Stimulated activated CD8-positive, alpha-beta memory T cell treated with anti-CD3 and anti-CD28 coated beads, Interleukin-12 subunit alpha, Interleukin-12 subunit beta, amount 100 ng/mL, for 24 hours (primary cell): Measurements from ENCODE around the gene P2RY2.

Source experiments
- DNase-seq: peaks from one replicate; pipeline ENCODE4 v3.0.0-alpha.2; 2020; ENCODE audit errors: extremely low read depth

Gene P2RY2

DNA sequence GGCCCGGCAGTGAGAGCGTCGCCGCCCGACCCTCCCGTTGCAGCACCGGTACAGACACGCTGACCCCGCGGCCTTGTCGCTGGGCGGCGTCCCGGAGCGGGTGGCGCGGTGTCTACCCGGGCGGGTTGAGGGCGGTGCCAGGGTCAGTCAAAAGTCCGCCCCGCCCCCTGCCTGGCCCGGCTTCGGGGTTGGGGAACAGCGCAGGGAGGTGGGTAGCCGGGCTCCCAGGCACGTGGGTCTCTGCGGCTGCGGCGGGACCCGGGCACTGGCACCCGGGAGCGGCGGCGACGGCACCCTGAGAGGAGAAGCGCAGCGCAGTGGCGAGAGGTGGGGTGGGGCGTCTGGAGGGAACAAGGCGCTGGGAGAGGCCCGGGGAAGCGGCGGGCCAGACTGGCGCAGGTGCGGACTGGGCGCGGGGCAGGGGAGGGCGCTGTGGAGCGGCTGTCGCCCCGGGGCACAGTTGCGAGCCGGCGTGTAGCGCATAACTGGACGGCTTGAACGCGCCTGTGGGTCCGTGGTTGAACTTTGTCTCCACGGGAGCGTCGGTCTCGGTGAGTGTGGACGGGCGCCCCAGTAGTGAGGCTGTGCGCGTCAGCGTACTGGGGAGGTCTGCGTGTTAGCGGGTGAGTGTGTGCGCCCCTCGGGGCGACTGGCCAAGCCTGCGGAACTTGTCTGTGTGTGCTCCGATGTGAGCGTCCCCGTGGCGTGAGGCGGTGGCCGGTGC lies at the start of gene P2RY2:
Gene P2RY2 (plus strand): TSS at position 176 of the 724 bp plus-strand sequence. CDS start 15,879 bp downstream, outside the sequence.
- no peak for DNase-seq

DNA sequence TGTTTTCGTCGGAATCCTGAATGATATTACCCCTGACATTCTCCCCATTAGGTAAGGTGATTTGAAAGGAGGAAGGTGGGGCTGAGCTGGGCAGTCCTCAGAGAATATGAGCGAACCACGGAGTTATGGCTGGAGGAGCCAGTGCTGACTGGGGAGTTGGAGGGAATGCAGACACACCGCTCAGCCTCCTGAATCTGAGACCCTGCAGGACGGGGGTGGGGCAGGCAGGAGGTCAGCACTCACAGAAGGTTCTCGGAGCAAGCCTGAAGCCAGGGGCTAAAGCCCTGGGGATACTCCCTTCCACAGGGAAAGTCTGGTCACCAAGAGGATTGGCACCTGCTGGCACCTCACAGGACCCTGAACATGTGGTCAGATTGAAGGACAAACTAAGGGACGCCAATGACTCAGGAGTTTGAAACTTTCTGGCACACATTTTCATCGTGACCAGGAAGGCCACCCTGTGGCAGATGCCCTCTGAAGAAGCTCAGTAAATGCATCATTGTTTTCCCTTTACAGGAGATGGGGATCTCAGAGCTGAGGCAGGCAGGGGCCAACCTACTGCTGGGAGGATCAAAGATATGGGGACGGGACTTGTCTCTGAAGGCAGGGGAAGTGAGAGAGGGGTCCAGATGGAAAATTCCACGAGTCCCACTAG lies 49.0 kb upstream of the P2RY2 start:
- DNase-seq = no peak

DNA sequence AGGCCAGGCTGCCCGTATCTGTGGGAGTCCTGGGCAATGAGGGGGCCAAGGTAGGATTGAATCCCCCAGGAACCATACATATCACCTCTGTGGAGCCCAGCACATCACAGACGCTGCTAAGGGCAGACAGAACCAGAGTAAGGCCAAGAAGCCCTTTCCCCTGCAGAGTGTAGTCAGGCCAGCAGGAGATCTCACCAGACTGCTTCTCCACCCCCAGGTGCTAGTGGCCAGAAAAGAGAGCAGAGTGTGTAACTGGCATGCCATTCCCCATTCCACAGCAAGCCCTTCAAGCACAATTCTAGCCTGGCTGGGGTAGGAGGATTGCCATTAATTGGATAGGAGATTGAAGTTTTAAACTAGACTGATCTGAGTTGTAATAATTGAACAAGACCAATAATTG lies 47.9 kb upstream of the P2RY2 start:
- DNase-seq = no peak

DNA sequence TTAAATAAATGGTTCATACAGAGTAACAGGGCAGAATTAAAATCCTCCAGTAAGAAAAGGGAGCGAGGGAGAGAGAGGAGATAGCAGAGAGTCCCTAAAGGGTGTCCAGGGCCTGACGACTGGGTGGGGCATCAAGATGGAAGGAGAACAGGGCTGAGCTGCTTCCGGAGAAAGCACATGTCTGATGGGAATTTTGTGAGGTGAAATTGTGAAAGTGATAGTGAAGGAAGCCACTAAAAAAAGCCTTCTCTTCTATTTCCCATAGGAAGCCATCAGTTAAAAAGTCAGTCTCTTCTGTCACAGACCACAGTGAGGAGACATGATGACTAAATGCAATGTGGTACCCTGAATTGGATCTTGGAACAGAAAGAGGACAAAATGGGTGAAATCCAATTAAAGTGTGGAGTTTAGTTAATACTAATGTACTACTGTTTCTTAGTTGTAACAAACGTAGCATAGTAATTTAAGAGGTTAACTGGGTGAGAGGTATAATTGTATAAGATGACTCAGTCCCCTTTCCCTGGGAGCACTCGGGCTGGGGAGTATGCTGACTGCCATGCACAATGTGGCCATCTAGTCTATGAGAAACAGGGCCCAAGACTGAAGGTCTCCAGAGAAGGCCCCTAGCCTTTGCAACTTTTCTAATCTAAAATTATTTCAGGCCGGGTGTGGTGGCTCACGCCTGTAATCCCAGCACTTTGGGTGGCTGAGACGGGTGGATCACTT lies 46.5 kb upstream of the P2RY2 start:
- no peak for DNase-seq

DNA sequence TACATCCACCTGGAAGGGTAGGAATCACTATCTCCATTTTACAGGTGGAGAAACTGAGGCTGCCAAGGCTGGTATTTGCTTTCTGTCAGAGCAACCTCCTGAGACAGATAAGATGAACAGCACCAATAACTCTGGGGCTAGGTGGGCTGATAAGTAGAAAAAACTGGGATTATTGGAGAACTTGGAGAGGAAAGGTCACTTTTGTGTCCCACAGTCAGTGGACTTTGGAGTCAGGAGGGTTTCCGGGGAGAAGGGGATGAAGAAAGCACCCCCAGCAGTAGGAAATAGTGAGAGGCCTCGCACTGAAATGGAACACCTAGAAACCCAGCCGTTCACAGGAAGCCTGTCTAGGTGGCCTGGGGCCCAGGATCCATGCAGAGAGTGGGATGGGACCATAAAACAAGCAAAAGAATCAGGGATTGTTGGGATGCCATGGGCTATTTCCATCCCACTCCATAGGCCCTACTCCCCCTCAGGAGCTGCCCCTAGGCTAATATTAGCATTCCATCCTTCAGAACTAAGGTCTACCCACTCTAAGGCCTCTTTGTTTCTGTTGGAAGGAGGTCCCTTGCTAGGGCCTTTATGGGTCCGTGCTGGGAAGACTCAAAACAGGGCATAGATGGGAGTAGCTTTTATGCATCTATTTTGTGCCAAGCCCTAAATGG lies 45.0 kb upstream of the P2RY2 start:
- no peak for DNase-seq

DNA sequence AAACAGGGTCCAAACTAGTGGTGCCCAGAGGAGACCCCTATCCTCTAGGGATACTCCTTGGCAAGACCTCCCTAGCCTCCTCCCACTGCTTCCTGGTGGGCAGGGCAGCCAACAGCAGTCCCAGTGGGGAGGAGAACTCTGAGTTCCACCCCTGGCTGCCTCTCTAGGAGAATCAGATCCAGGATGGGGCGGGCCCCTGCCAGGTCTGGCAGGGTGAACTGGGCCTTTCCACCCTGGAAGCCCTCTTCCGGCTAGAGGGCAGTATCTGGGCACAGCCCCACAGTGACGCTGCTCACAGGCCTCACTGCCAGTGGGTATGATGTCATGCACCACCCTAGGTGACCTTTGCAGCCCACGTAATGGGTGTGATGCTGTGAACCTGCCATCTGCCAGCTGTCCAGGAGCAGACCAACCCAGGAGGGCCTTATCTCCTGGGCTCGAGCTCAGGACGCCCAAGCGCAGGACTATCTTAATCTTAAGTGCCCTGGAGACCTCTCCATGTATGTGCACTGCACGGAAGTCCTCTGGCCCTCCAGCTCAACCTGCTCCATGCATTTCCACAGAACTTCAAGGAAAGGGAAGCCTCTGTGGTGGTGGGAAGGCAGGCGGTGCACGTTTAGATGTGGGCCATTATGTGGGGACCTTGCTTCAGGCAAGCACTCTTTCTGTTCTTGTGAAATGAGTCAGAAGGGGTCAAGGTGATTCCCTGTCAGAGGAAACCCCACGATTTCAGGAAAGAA lies 44.2 kb upstream of the P2RY2 start:
- DNase-seq = no peak

DNA sequence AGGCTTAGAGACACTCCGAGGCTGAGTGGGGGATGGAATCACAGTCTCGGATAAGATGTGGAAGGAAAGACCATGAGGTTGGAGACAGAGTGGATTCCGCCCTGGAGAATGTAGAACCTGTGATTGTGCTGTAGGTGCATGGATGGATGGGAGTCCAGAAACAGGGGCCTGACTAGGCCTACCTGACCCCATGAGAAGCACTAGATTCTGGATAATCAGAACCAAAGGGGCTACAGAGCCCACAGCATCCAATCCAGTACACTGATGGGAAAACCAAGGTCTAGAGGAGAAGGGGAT lies 43.6 kb upstream of the P2RY2 start:
- DNase-seq = no peak

DNA sequence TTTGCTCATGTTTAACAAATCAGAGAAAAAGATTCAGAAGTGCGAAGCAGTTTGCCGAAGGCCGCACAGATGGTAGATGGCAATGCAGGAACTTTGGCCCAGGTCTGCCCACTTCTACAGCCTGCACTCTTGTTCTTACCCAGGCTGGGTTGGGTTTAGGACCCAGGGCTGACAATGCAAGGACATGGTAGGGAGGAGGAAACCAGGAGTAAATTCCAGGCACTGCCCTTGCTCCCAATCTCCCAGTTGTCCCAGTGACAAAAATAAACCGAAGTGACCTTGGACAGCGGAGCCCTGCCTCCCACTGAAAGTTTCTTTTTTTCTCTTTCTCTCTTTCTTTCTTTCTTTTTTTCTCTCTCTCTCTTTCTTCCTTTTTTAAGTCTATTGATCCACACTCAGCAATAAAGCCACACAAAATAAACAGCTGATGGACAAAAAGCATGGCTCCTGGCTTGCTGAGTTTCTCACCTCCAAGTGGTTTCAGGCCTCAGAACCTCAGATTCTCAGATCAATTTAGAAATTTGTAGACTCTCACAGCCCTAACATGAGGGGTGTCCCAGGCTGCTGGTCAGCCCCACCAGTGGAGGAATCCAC lies 42.4 kb upstream of the P2RY2 start:
- no peak for DNase-seq

DNA sequence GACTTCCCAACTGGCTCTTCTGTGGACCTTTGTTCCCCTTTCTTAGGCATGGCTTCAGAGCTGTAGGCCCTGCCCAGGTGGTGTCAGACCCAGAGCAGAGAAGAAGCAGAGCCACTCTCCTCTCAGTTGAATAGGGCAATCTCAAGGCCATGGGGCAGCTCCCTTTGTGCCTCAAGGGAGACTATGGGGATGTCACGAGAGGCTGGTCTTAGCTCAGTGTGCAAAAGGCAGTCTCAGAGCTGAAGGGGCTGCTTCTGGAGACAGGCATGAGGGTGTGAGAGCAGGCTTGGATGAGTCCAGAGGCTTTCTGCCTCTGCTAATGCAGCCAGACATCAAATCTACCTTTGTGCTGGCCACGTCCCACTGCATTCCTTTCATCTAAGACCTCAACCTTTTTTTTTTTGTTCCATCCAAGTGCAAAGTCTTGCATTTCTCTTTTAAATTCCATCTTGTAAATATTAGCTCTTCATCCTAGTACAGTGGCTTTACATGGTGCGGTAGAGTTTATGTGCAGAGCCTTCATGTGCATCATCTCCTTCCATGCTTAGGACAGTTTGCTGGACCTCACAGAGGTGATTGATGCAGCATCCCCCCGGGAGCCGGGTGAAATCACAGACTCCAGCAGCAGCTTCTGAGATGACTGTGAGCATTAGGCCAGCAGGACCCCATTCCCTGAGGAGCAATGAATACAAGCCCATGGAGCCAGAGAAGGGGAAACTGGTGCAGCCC lies 41.8 kb upstream of the P2RY2 start:
- DNase-seq = no peak

DNA sequence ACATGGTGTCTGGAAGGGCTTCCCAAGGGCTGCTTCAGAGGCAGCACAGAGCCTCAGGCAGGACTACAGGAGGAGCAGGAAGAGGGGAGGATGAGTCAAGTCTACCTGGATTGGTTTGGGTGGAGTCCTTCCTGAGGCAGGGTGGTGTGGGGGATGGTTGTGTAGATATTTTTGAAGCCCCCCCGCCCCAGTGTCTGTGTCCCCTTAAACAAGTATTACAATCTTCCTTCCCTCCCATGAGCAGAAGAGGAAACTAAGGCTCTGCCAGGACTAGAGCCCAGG lies 41.3 kb upstream of the P2RY2 start:
- DNase-seq = no peak

DNA sequence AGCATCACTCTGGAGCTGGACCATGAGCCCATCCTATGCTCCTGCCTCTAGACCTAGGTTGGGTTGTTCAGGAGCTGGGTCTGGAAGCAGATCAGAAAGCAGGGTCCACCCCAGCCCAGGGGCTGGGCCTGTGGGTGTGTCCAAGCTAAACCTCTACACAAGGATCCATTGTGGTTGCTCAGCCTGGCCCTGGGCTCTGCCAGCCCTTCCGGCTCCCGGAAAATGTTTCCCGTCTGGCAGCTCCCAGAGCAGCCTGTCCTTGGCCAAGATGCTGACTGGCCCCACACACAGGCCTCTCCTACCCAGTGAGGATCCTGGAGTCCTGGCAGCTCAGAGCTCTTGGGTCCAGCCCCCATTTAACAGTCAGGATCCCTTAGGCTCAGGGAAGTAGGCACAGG lies 40.7 kb upstream of the P2RY2 start:
- no peak for DNase-seq

DNA sequence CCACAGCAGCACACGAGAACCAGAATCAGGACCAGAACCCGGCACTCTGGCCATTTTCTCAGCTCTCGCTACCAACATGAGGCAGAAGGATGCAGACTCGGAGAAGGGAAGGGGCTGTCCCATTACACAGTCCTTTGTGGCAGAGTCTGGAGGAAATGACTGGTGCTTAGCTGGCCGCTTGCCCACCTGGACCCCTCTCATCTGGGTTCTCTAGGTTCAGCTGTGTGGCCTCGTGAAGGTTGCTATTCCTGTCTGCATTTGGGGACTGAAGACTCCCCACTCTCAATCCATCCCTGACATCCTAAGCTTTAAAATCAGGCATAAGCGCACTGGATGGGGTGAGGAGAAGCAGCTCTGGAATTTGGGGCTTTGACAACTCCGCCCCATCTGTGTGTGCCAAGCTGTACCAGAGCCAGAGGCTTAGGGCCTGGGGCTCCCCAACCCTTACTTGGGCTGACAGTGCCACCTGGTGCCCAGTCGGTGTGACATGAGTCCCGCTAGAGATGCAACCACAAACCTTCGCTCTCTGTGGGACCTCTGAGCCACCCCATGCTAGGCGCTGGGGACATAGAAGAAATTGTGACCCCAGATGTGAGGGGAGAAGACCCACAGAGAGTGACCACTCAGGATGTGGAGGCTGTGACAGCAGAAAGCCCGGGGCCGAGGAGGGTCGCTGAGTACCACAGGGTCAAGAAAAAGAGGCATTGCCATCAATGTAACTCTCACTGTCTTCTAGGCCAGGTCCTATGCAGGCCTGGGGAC lies 40.1 kb upstream of the P2RY2 start:
- peak; percentile 58 for DNase-seq

DNA sequence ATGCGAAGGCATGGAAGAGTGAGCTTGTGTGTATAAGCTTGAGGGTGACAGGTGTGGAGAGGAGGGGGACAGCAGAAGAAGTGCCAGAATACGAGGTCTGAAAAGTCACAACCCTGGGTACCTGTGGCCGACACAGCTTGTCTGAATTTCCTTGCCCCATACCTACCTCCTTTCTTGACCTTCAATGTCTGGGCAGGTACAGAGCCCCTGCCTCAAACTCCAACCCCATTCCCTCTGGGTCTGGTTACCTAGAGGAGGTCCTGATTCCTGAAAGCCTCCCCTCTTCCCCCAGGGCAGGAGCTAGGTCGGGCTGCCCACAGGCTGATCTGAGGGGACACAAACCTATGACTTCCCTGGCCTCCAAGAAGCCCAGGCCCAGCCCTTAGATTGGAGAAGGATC lies 39.4 kb upstream of the P2RY2 start:
- no peak for DNase-seq

DNA sequence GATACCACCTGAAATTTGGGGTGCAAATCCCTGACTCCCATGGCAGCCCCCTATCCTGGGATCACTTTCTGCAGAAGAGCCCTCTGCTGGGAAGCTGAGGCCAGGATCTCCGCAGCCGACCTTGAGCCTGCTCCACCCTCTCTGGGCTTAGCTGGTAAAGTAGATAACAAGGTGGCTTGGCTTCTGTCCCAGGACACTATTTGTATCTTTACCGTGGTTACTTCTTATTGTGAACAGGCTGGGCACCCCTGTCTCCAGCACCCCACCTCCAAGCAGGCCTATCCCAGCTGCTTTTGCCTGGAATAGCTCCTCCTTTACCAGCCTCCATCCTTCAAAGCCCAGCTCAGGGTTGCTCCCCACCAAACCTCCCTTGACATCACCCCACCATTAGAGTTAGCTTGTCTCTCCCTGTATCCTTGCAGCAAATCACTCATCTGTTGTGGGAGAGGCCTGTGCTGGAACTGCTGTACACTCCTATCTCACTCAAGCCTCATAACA lies 35.2 kb upstream of the P2RY2 start:
- DNase-seq = no peak

DNA sequence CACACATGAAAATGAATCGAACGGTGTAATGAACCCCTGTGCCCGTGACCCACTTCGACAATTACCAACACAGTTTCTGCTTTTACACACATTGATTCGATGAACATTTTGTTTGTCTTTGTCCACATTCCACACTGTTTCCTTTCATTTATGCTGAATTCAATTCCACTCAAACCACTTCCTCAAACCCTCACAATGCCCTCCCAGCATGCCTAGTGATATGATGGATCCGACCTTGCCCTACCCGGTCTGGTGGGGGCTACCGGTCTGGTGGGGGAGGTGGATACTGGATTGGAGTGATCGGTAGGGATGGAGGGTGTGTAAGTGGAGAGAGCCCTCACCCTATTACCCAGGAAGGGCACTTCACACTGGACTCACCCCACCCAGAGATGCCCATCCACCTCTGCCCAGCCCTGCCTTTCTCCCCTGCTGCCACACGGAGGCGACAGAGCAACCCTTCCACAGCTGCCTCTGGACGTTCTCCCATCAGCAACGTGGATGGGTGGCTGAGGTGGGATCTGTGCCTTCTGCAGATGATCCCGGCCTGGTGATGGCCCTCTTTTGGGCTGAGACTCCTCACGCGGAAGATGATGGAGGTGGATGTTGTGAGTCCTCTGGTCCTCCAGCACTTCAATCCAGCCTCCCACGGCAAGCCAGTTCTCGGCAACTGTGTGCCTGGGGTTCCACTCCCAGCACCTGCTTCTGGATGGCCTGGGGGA lies 33.0 kb upstream of the P2RY2 start:
- no peak for DNase-seq

DNA sequence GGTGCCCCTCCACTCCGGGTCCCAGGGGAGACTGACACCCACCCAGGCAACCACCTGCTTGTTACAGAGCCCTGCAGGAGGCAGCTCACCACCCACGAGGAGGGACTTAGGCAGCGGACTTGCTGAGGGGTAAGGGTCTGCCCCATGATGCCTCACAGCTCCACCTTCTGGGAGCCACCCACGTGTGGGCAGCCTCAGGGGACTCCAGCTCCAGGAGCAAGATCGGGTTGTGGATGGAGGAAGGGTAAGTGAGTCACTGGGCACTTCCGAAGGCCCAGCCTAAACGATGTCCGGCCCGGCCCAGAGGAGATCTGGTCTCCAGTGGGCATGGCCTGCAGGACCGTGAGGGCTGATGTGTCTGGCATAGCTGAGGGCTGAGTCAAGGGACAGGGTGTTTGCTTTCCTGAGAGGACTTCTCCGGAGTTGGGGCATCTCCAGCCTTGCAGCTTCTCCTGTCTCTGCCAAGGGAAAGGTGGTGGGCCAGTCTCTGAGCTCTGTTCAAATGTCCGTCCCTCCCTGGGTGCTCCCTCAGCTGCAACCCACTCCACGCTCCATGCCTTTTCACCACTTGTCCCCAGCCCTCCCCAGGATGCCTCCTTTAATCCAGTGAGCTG lies 32.3 kb upstream of the P2RY2 start:
- no peak for DNase-seq

DNA sequence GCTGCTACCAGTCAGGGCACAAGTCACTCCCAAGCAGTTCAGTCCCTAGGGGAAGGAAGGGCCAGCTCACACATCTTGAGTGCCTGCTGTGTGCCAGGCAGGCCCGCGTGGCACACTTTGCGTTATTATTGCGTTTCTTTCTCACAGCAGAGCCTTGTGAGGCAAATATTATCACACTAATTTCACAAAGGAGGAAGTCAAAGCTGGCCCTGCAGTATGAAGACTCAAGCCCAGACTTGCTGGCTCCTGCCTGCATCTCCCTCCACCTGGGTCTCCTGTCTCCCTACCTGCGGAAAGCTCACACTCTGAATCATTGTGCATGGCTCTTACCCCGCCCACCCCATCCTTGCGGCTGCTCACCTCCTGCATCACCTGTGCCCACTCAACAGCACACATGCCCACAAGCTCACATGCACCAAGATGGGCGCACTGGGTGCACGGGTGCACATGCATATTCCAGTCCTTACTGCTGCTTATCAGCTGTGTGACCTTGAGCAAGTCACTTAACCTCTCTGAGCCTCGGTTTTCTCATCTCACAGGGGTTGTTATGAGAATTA lies 31.7 kb upstream of the P2RY2 start:
- no peak for DNase-seq

DNA sequence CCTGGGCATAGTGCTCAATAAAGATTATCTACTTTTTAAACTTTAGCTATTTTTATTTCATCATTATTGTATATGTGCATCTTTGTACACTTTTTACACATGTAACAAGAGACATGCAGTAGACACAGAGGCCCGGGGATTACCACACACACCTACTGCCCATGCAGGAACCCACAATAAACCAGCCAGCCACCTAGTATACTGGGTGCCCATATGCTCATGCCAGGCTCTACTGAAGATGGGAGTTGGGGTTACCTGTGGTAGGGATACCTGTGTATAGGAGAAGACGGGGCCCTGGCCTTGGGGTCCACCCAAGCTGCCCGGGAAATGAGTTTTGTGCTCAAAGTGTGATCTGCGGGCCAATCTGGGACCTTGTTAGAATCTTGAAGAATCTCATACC lies 31.2 kb upstream of the P2RY2 start:
- DNase-seq = no peak

DNA sequence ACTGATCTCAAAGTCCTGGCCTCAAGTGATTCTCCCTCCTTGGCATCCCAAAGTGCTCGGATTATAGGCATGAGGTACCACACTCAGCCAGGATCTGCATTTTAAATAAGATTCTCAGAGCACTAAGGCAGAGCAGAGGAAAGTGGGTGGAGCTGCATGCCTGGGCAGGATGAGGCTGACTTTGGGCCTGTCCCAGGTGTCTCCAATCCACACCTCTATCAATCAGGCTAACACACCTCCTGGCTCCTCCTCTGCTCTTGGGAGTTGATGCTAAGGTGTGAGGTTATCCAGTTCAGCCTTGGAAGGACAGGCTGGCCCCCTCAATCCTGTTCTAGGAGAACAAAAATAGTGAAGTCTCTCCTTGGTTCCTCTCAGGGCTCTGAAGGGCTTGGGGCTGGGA lies 30.2 kb upstream of the P2RY2 start:
- DNase-seq = no peak
